GM12878 (cell line): Measurements from ENCODE around the gene C1D. TPM values are rescaled to one million over a fixed set of nuclear protein-coding genes. Genes with fewer than 3 reads are reported as not detected.

Experiments
- ATAC-seq: fragments of 200-7000 bp; cut with Tn5 transposase; 3 replicates; pipeline ENCODE4 v1.9.1; 2020; ENCODE audit warnings: mild to moderate bottlenecking, moderate library complexity
- BruUV-seq: library from RNA; stranded (reverse); fragments of 400-500 nt; replicated peaks from 2 replicates; lab custom pipeline; 2021; lab: Mats Ljungman, UMichigan
- CTCF ChIA-PET: fragments of 300-600 bp; sonication (Branson Sonifier 250); formaldehyde crosslinking; extraction: SDS; loops from one replicate; lab custom pipeline; 2021; ENCODE audit warnings: inconsistent platforms; lab: Yijun Ruan, JAX
- POLR2A ChIA-PET: fragments of 350-600 bp; formaldehyde crosslinking; extraction: SDS; loops from one replicate; lab custom pipeline; 2021; ENCODE audit warnings: inconsistent platforms; lab: Charles Lee
- RAD21 ChIA-PET: fragments of 300-600 bp; sonication (Branson Sonifier 250); formaldehyde crosslinking; loops from one replicate; lab custom pipeline; 2023; ENCODE audit warnings: antibody characterized with exemption; ENCODE audit not compliant: unreplicated experiment; lab: Charles Lee
- SMC1A ChIA-PET: fragments of 300-600 bp; sonication (Branson Sonifier 250); formaldehyde crosslinking; loops from one replicate; lab custom pipeline; 2023; ENCODE audit not compliant: unreplicated experiment, uncharacterized antibody; lab: Charles Lee
- DNase-seq: peaks from one replicate; pipeline ENCODE4 v3.0.0-alpha.2; 2011; ENCODE audit warnings: low read depth, low spot score
- FAIRE-seq: peaks from 3 replicates; lab custom pipeline; 2011; peaks lifted over from hg19 to GRCh38; lab: Jason Lieb, UNC
- H2AFZ ChIP-seq: 2 replicates; pipeline ENCODE4 v1.6.0; 2011; ENCODE audit warnings: low read depth, low read length, control low read depth; ENCODE audit not compliant: control insufficient read depth
- H3K27ac ChIP-seq: 2 replicates; pipeline ENCODE4 v1.5.1; 2011; ENCODE audit warnings: control low read depth; ENCODE audit not compliant: control insufficient read depth, insufficient read depth
- H3K27me3 ChIP-seq, 2 experiments: replicated peaks in 1 of 2; 2 replicates each; pipeline versions ENCODE4 v1.6.0 to v1.6.1; 2011; ENCODE audit warnings: low read length in 1 of 2; ENCODE audit not compliant: control insufficient read depth in 2 of 2, insufficient read depth in 2 of 2
- H3K36me3 ChIP-seq, 2 experiments: 2 replicates each; pipeline ENCODE4 v1.5.1; 2011; ENCODE audit warnings: low read length in 1 of 2; ENCODE audit not compliant: control insufficient read depth in 2 of 2, insufficient read depth in 2 of 2
- H3K4me1 ChIP-seq: 2 replicates; pipeline ENCODE4 v1.6.1; 2011; ENCODE audit warnings: mild to moderate bottlenecking, low read length, moderate library complexity, mixed read lengths; ENCODE audit not compliant: control insufficient read depth, insufficient read depth
- H3K4me2 ChIP-seq: 2 replicates; pipeline ENCODE4 v1.6.0; 2011; ENCODE audit warnings: control low read depth; ENCODE audit not compliant: control insufficient read depth, insufficient read depth
- H3K4me3 ChIP-seq: fragments of 200-600 bp; sonication (generic); 2 replicates; pipeline ENCODE4 v1.5.1; 2016
- H3K79me2 ChIP-seq: 2 replicates; pipeline ENCODE4 v1.6.0; 2011; ENCODE audit warnings: low read length; ENCODE audit not compliant: control insufficient read depth, insufficient read depth
- H3K9ac ChIP-seq: 2 replicates; pipeline ENCODE4 v1.8.0; 2011; ENCODE audit warnings: low read length, control low read depth, mixed read lengths; ENCODE audit not compliant: control insufficient read depth, insufficient read depth
- H3K9me3 ChIP-seq: replicated peaks from 3 replicates; pipeline ENCODE4 v1.5.1; 2011; ENCODE audit warnings: mild to moderate bottlenecking, low read length; ENCODE audit not compliant: control insufficient read depth, insufficient read depth
- H4K20me1 ChIP-seq: 2 replicates; pipeline ENCODE4 v1.6.0; 2011; ENCODE audit not compliant: control insufficient read depth, insufficient read depth
- EED ChIP-seq: sonication (generic); IDR thresholded peaks from 2 replicates; pipeline ENCODE4 v1.6.1; 2016; ENCODE audit warnings: antibody characterized with exemption, low read depth
- EP300 ChIP-seq, 2 experiments: fragments of 150-350 bp in 1 of 2; IDR thresholded peaks; 2 replicates each; pipeline ENCODE4 v1.6.1; 2011 to 2012; ENCODE audit warnings: low read depth in 2 of 2, low read length in 2 of 2, borderline replicate concordance in 1 of 2, improper control_type of control experiment in 1 of 2, inconsistent platforms in 1 of 2; ENCODE audit not compliant: control insufficient read depth in 1 of 2
- FOXK2 ChIP-seq: fragments of 450-650 bp; IDR thresholded peaks from 2 replicates; pipeline ENCODE4 v1.6.1; 2017; ENCODE audit warnings: mild to moderate bottlenecking, moderate library complexity
- KLF5 ChIP-seq: fragments of 450-650 bp; IDR thresholded peaks from 2 replicates; pipeline ENCODE4 v1.6.1; 2014; ENCODE audit warnings: mild to moderate bottlenecking; ENCODE audit not compliant: partially characterized antibody
- LARP7 ChIP-seq: fragments of 450-650 bp; IDR thresholded peaks from 2 replicates; pipeline ENCODE4 v1.6.1; 2017; ENCODE audit warnings: mild to moderate bottlenecking
- MYB ChIP-seq: fragments of 150-350 bp; IDR thresholded peaks from 2 replicates; pipeline ENCODE4 v1.6.1; 2014; ENCODE audit warnings: mild to moderate bottlenecking, low read depth, low read length, borderline replicate concordance
- POLR2A ChIP-seq: IDR thresholded peaks from 2 replicates; pipeline ENCODE4 v1.6.1; 2011; ENCODE audit warnings: low read depth, mild to moderate bottlenecking, low read length
- SIX5 ChIP-seq: IDR thresholded peaks from 2 replicates; pipeline ENCODE4 v1.6.1; 2011; ENCODE audit warnings: mild to moderate bottlenecking, low read depth, low read length, moderate library complexity; ENCODE audit not compliant: severe bottlenecking
- TCF7 ChIP-seq: IDR thresholded peaks from 2 replicates; pipeline ENCODE4 v1.6.1; 2014; ENCODE audit warnings: antibody characterized with exemption, borderline replicate concordance
- ZNF24 ChIP-seq: fragments of 450-650 bp; IDR thresholded peaks from 2 replicates; pipeline ENCODE4 v1.6.1; 2017; ENCODE audit warnings: antibody characterized with exemption, mild to moderate bottlenecking
- WGBS: methylation state at CpG from one replicate; pipeline ENCODE4 v1.1.6; 2016; ENCODE audit warnings: low lambda C conversion rate; ENCODE audit not compliant: insufficient replicate concordance, insufficient coverage; ENCODE audit errors: missing lambda C conversion rate; 5-methylcytosine and 5-hydroxymethylcytosine counted together
- in situ Hi-C: fragments of 300-500 bp; cut with MboI; formaldehyde crosslinking; loops from 9 replicates; pipeline ENCODE4 v1.14.3; 2018; ENCODE audit warnings: mixed read lengths
- intact Hi-C: fragments of 100-400 bp; cut with micrococcal nuclease; formaldehyde crosslinking; loops from one replicate; pipeline ENCODE4 v1.14.2; 2022; ENCODE audit not compliant: unreplicated experiment
- polyA plus RNA-seq, 11 experiments: library from polyadenylated mRNA; depleted of rRNA in 4 of 11; unstranded in 6 of 11; stranded (reverse) in 5 of 11; fragments of >200 nt; fragmentation: Nextera tagmentation in 4 of 11; fragmentation: Illumina TruSeq in 1 of 11; extraction: Ambion mirVana in 4 of 11; extraction: Trizol in 1 of 11; gene quantifications; 1 replicate in 1 of 11; 2 replicates in 10 of 11; pipeline versions ENCODE4 v1.2.1 to v1.2.3, GENCODE V29; 2011 to 2016; ENCODE audit warnings: inconsistent platforms in 2 of 11, missing spikeins in 2 of 11, low read depth in 1 of 11
- total RNA-seq, 4 experiments: library from RNA; depleted of rRNA in 3 of 4; stranded (reverse); fragments of >200 nt in 3 of 4; fragmentation: Illumina TruSeq in 1 of 4; extraction: Trizol in 1 of 4; gene quantifications; 2 replicates each; pipeline versions ENCODE4 v1.2.1 to v1.2.3, GENCODE V29; 2013 to 2021
- TF ChIP-seq, protein P1 (sequence below): fragments of 450-650 bp; formaldehyde crosslinking; IDR thresholded peaks from 2 replicates; pipeline ENCODE4 v1.4.0; 2020; ENCODE audit warnings: mild to moderate bottlenecking, moderate library complexity
- TF ChIP-seq, protein P2 (sequence below): fragments of 450-650 bp; IDR thresholded peaks from 2 replicates; pipeline ENCODE4 v1.6.1; 2018; ENCODE audit warnings: borderline replicate concordance, mild to moderate bottlenecking; ENCODE audit not compliant: partially characterized antibody
- TF ChIP-seq, protein P3 (sequence below): IDR thresholded peaks from 2 replicates; pipeline ENCODE4 v1.6.1; 2011; ENCODE audit warnings: borderline replicate concordance, low read depth, mild to moderate bottlenecking, moderate library complexity, low read length; ENCODE audit not compliant: insufficient read depth, poor library complexity, severe bottlenecking
- TF ChIP-seq, protein P4 (sequence below): fragments of 450-650 bp; IDR thresholded peaks from 2 replicates; pipeline ENCODE4 v1.6.1; 2017; ENCODE audit warnings: low read depth, mild to moderate bottlenecking, moderate library complexity

The C1D gene
- total and polyA plus RNA-seq, 10 of the 15 experiments (the other 5 are each of a cell fraction or from before 2014, with no cell fraction given): 18.9 to 152 (median 59.1) TPM

DNA sequence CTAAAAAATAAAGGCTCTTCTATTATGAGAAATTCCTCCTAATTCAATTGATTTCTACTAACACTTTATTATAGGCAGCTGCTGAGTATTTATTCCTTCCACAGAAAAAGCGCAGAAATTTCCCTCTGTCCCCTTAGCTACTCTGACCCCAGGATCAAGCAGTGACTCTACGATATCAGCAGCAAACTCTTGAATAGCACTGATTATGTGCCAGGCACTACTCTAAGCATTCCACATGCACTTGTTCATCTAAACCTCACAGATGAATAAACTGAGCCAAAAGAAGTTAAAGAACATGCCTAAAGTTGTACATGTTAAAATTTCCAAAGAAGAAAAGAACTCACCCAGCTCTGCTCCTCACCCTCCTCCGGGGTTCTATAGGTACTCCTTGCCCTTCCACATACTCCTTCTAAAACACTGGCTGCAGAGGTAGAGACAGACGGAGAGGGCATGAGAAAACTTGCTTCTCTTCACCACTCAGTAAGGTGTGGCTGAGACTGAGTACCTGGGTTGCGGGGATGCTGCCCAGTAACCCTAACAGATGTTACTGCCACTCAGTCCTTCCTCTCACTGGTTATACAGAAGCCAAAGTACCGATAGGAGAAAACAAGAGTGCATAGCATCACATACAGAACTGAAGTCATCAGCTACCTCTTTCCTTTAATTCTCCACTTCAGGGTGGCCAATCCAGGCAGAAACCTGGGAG, 9.9 kb downstream of the C1D start:
- no peak overlapping the region for H3K4me2 ChIP-seq
- ChIA-PET POLR2A (no interaction called here), CTCF (interaction anchor here (0.8 to 0.9 kb wide), 2 partner anchors 9 to 100 kb away, joined by 3 read pairs; partner anchors contain the start of gene C1D), SMC1A (no interaction called here), RAD21 (no interaction called here)
- H3K36me3 ChIP-seq: no peaks in the 10 kb centered on the region; a peak in 1 of 4 replicates
- H3K27me3 ChIP-seq: no peaks in the 10 kb centered on the region
- in situ Hi-C loops (loop anchor here (10.0 kb wide), 1 partner anchor 392 kb away; no protein-coding TSS in a partner anchor), intact Hi-C loops (loop anchor here (10.0 kb wide), 2 partner anchors 232 to 658 kb away; partner anchors contain the start of gene ETAA1)
- over 99% methylated on average over 6 of the region's 6 CpGs for WGBS
- peaks cover 41% of the 10 kb centered on the region for H3K79me2 ChIP-seq
- no peak overlapping the region for H3K9ac ChIP-seq
- FAIRE-seq: no peak
- H4K20me1 ChIP-seq: no peaks in the 10 kb centered on the region
- DNase-seq: no peak
- H3K4me3 ChIP-seq: no peak overlapping the region
- ATAC-seq: no peak; the same call in 2 of the 3 replicates
- BruUV-seq: no TSS peak
- H2AFZ ChIP-seq: no peak overlapping the region
- no peaks in the 10 kb centered on the region for H3K9me3 ChIP-seq
- H3K27ac ChIP-seq: no peak overlapping the region
- H3K4me1 ChIP-seq: no peaks in the 10 kb centered on the region
- TF ChIP-seq POLR2A (no peak), MYB (no peak), ZNF24 (no peak), EED (no peak), FOXK2 (no peak), EP300 (IDR thresholded peaks at IDR 0.05; ENCODE audit: borderline replicate concordance in 1 of 2, control insufficient read depth in 1 of 2, low read depth in 2 of 2, low read length in 2 of 2) (no peak), LARP7 (no peak), SIX5 (no peak), TCF7 (no peak), KLF5 (no peak)
- TF ChIP-seq, protein P1, sequence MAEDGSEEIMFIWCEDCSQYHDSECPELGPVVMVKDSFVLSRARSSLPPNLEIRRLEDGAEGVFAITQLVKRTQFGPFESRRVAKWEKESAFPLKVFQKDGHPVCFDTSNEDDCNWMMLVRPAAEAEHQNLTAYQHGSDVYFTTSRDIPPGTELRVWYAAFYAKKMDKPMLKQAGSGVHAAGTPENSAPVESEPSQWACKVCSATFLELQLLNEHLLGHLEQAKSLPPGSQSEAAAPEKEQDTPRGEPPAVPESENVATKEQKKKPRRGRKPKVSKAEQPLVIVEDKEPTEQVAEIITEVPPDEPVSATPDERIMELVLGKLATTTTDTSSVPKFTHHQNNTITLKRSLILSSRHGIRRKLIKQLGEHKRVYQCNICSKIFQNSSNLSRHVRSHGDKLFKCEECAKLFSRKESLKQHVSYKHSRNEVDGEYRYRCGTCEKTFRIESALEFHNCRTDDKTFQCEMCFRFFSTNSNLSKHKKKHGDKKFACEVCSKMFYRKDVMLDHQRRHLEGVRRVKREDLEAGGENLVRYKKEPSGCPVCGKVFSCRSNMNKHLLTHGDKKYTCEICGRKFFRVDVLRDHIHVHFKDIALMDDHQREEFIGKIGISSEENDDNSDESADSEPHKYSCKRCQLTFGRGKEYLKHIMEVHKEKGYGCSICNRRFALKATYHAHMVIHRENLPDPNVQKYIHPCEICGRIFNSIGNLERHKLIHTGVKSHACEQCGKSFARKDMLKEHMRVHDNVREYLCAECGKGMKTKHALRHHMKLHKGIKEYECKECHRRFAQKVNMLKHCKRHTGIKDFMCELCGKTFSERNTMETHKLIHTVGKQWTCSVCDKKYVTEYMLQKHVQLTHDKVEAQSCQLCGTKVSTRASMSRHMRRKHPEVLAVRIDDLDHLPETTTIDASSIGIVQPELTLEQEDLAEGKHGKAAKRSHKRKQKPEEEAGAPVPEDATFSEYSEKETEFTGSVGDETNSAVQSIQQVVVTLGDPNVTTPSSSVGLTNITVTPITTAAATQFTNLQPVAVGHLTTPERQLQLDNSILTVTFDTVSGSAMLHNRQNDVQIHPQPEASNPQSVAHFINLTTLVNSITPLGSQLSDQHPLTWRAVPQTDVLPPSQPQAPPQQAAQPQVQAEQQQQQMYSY: no peak
- TF ChIP-seq, protein P2, sequence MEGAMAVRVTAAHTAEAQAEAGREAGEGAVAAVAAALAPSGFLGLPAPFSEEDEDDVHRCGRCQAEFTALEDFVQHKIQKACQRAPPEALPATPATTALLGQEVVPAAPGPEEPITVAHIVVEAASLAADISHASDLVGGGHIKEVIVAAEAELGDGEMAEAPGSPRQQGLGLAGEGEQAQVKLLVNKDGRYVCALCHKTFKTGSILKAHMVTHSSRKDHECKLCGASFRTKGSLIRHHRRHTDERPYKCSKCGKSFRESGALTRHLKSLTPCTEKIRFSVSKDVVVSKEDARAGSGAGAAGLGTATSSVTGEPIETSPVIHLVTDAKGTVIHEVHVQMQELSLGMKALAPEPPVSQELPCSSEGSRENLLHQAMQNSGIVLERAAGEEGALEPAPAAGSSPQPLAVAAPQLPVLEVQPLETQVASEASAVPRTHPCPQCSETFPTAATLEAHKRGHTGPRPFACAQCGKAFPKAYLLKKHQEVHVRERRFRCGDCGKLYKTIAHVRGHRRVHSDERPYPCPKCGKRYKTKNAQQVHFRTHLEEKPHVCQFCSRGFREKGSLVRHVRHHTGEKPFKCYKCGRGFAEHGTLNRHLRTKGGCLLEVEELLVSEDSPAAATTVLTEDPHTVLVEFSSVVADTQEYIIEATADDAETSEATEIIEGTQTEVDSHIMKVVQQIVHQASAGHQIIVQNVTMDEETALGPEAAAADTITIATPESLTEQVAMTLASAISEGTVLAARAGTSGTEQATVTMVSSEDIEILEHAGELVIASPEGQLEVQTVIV: no peak
- TF ChIP-seq, protein P3, sequence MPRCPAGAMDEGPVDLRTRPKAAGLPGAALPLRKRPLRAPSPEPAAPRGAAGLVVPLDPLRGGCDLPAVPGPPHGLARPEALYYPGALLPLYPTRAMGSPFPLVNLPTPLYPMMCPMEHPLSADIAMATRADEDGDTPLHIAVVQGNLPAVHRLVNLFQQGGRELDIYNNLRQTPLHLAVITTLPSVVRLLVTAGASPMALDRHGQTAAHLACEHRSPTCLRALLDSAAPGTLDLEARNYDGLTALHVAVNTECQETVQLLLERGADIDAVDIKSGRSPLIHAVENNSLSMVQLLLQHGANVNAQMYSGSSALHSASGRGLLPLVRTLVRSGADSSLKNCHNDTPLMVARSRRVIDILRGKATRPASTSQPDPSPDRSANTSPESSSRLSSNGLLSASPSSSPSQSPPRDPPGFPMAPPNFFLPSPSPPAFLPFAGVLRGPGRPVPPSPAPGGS: no peak
- TF ChIP-seq, protein P4, sequence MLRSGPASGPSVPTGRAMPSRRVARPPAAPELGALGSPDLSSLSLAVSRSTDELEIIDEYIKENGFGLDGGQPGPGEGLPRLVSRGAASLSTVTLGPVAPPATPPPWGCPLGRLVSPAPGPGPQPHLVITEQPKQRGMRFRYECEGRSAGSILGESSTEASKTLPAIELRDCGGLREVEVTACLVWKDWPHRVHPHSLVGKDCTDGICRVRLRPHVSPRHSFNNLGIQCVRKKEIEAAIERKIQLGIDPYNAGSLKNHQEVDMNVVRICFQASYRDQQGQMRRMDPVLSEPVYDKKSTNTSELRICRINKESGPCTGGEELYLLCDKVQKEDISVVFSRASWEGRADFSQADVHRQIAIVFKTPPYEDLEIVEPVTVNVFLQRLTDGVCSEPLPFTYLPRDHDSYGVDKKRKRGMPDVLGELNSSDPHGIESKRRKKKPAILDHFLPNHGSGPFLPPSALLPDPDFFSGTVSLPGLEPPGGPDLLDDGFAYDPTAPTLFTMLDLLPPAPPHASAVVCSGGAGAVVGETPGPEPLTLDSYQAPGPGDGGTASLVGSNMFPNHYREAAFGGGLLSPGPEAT: no peak
